GM18517 (cell line): Measurements from ENCODE around the gene NET1.

Experiments used
- ATAC-seq: cut with Tn5 transposase; IDR thresholded peaks from one replicate; pipeline ENCODE4 v1.9.1; 2021; ENCODE audit warnings: mild to moderate bottlenecking, moderate library complexity; ENCODE audit not compliant: unreplicated experiment

The NET1 gene

DNA sequence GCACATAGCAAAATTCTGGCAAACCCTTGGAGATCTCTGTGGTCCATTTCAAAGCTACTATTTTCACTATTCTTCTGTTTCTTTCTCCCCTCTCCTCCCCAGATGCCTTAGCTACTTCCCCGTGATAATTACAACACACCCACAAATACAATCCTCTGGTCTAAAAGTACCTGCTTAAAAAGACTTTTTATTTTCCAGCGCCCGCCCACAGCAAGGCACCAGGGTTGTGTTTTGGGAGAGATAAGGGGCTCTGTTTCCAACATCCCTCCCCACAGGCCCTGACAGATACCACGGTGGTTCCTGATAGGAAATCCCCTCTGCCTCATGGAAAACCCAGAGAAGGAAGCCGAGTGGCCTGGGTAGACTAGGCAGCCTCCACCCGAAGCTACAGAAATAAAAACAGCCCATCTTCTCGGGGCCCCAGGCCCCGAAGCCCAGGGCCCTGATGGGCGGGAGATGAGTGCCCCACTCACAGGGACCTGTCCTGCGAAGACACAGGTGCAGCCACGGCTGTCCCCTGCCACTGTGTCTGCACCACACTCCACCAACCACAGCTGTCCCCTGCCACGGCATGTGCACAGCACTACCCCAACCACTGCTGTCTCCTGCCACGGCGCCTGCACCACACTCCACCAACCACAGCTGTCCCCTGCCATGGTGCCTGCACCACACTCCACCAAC, 67.3 kb downstream of the NET1 start:
- no peak for ATAC-seq

DNA sequence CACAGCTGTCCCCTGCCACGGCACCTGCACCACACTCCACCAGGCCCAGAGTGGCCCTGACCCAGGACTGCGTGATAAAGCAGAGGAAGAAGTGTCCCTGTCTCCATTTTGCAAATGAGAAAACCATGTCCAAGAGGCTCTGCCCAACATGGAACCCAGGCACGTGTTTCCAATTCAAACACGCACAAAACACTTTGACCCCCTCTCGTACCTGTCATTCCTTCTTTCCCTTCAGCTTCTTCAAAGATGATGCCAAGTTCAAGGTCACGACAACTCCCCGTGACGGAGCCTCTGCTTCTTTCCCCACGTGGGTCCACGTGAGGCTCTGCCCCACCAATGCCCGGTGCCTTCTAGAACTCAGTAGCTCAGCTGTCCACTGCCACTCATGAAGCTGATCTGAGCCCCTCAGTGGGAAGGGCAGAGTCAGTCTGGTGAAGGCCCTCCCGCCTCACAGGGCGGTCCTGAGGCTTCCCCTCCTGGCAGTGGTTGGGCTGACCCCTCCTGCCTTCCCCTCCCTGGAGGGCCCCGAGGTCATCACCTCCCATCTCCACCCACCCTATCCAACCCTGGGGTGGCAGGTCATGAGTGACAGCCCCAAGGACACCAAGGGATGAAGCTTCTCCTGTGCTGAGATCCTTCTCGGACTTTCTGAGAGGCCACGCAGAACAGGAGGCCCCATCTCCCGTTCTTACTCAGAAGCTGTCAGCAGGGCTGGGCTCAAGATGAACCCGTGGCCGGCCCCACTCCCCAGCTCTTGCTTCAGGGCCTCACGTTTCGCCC, 68.0 kb downstream of the NET1 start:
- no peak for ATAC-seq

DNA sequence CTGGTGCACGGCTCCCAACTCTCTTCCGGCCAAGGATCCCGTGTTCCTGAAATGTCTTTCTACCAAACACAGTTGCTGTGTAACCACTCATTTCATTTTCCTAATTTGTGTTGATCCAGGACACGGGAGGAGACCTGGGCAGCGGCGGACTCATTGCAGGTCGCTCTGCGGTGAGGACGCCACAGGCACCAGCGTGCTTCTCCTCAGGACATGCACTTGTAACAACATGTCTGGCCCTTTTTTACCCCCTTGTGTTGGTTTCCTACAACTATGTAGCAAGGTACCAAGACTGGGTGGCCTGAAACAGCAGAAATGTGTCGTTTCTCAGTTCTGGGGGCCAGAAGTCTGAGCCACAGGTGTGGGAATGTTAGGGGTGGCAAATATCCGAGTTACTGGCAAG, 68.8 kb downstream of the NET1 start:
- ATAC-seq = no peak

DNA sequence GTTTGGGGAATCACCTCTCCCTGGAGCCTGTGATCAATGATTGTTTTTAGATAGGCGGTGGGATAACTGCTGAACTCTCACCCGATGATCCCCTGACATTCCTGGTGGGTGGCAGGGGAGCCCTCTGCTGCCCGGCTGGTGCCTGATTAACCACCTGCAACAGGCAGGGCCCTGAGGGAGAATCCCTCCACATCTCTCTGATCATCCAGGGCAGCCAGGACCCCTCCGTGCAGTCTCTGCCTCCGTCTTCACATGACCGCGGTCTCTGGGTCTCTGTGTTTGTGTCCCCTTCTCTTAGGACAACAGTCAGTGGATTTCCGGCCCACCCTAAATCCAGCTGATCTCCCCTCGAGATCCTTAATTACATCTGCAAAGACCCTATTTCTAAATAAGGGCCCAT, 69.7 kb downstream of the NET1 start:
- no peak for ATAC-seq

DNA sequence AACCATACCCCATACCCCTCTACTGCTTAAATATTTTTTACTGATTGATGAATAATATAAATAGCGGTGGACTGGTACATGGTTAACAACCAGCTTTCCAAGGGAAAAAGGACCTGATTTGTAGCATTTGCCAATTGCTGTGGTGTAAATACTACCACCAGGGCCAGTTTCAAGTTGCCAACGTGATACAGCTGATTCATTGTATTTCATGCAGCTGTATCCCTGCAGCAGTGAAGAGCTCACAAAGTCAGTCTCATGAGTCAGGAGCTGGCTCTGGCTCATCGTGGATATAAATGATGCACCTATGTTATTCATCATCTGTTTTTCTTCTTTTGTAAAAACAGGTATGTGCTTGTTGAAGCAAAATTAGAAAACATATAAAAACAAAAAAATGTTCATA, 71.8 kb downstream of the NET1 start:
- no peak for ATAC-seq

DNA sequence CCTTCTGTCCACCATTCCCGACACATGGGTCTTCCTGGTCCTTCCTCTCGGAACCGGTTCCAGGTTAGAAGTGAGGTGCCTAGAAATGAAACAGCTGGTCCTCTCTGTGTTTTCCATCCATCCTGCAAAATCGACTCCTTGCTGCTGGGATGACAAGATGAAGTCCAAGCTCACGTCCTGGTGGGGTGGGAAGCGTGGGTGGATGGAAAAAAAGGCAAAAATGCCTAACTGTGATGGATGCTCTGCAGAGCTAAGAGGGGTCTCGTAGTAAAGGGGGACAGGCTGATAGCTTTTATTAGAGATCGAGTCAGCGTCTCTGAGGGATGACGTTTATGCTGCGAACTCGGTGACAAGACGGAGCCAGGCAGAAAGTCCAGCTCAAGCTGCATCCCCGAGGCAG, 72.9 kb downstream of the NET1 start:
- no peak for ATAC-seq

DNA sequence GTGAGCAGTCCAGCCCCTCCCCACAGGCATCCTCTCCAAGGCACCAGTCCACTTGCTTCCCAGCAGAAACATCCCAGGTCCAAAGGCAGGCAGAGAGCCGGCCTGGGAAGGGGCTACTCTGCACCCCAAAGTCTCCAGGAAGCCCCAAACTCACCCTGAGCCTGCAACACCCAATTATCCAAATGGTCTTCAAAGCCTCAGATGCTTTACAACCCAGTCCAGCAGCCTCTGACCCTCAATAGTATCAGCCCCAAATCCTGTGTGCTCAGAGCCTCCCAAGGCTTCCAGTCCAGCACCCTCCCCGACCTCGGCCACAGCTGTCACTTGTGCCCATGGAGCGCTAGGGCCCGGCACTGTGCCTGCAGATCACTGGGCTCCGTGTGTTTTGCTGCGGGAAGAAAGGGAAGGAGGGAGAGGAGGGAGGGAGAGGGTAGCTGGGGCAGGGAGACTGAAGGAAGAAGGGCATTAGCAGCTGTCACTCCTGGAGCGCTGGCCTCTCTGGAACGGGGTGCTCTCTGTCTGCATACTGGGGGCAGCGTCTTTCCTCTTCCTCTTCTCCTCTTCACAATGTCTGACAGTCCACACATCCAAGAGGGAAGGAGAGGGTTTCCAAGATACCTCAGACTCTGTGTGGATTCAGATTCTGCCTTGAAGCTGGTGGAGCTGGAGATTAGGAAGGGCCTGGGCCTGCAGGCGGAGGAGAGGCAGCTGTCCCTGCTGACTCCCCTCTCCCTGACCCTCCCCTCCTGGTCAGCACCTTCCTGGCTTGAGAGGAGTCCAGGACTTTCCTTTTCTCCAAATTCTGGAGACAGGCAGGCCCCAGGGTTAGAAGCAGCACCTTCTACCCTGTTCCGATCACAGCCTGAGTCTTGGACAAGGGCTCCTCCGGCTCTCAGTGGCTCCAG, 73.8 kb downstream of the NET1 start:
- ATAC-seq = no peak

DNA sequence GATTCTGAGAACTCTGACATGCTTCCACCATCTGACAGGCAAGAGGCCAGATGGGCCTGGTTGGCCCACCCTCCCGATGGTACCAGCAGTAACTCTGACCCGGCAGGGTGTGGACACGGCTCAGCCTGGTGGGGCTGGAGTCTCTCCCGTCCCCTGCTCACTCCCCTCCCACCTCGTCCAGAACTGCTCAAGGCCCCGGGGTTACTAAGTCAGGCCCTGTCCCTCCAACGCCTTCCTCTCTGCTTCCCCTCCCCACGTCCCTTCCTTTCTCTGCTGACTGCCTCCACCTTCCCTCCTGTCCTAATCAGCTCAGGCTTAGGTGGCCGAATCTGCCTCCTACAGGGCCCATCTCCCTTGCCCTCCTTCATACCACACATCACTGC, 74.5 kb downstream of the NET1 start:
- no peak for ATAC-seq

DNA sequence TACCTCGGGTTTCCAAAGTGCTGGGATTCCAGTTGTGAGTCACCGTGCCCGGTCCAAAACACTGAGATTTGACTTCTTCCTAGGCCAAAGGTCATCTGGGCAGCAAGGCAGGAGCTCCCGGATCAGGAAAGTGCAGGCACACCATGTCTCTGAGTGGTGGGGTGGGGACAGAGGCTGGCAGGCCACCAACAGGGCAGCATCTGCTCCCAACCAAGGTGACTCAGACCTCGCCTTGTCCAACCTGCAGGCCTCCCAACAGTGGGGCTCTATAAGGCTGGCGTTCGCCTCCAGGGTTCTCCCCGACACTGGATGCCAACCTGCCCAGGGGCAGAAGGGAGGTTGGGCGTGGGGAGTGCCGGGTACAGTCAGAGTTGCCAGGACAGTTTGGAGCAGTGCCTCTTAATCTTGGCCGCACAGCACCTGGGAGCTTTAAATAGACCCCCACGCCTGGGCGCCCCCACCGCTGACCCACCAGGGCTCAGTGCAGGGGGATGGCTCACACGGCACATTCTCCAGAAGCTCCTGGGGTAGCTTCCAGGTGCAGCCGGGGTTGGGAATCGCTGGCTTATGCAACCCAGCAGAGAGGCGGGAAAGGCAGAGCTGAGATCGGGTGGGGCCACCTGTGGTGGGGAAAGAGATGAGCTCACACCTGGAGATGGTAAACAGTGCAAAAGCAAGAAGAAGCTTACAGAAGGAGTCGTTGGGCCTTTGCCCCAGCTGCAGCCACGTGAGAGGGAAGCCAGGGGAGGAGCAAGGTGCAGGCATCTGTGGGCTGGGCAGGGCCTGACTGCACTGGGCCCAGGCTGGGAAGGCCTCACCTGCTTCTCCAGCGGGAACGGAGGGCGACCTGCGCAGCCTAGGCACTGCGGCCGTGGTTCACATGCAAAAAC, 76.2 kb downstream of the NET1 start:
- ATAC-seq = no peak

DNA sequence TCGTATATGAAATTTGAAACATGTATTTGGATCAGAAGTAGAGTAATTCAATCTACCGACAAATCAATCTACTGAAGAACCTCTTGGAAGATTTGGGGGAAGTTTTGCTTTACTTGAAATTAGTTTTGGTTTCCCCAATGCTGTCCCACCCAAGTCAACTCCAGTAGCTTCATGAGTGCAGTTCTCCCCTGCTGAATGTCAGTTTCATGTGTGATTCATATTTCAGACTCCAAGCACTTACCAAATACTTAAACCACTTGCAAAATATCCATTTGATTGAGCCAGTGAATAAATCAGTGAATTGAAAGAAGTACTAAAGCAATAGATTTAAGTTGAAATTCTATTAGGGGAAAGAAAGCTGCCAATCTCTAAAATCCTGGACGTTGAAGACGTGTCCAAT, 77.7 kb downstream of the NET1 start:
- no peak for ATAC-seq

DNA sequence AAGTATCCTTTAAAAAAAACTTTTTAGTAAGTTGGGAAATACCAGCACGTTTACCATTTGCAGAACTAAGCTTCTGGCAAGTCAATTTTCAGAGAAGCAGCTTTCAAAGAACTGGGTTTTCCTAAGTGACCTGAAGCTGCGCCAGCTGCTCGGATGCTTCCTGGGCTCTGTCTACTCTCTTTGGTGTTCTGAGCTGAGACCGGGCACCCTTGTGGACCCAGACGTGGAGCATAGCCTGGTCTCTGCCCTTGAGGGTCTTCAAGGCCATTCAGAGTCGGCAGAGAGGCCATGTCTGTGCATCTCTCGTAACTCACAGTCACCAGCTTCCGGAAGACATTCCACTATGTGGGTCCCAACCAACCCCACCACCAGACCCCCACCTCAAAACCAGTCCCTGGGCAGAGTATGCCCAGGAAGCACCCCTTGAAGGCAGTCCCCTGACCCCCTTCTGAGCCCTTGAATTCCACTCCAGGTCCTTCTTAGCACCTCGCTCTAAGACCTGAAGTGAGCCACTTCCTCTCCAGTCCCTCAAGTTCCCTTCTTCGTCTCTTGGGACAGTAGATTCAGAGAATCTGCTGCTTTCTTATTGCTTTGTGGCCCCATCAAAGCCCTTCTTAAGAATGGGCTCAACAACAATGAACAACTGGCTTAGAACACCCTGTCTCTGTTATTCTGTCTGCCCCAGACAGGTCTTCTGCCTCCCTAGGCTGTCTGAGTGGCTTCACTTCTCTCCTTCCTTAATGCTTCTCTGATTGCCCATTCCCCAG, 78.5 kb downstream of the NET1 start:
- ATAC-seq = no peak

DNA sequence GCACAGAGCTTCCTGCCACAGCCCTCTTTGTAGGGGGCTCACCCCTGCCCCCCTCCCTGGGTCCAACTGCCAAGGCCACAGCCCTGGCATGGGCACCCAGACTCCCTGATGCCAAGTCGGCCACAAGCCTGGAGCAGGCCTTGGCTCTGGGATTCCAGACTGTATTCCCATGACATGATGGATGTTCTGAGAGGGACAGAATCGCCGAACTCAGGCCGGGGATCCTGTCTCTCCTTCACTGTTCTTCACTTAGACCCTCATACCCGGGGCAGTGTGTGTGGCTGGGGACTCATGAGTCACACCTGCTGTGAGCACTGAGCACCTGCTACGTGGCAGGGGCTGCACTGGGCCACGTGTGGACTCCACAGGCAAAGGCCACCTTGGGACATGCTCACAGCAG, 79.1 kb downstream of the NET1 start:
- ATAC-seq = no peak

DNA sequence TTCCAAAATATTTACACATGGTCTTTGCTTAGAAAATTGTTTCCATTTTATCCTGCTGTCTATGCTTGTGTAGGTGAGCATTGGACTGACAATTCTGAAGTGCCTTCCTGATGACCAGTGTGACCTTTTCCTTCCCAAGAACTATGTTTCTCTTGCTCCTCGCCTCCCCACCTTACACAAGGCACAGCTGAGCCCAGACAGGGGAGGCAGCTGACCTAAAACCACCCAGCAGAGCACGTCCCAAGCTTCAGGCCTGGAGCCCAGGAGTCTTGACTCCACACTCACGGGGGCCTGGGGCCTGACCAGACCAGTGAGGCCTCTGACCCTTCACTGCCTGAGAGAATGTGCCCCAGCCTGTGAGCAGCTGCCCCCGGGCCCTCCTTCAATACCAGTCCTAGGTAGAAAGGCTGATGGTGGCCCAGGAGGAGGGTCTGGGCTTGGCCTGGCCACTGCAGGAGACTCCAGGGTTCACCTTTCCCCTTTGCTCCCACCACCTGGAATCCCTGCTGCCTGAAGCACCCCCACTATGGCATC, 80.0 kb downstream of the NET1 start:
- ATAC-seq = no peak

DNA sequence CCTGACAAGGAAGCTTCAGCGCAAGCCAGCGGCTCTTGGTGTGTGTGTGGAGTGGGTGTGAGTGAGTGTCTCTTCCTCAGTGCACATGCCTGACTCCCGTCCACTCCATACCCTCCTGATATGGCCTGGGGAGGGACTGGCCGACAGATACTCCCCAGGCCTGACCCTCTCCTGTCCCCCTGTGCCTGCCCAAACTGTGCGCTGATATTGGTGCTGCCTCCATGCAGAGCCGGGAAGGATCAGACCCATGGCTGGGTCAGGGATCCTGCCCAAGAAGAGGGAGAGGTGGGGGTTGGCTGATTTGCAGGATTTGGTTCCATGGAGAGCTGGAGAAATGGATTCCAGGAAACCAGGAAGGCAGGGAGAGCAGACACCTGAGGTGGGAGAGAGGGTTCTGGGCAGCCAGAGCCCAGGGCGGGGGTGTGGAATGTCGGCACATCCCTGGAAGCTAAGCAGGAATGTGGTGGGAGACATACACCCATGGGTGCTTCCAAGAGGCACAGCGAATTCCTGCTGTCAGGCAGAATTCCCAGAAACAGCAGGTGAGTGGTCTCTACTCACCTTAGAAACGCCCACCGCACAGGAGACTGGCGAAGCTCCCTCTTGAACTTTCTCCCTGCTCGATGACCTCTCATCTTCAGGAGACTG, 80.7 kb downstream of the NET1 start:
- no peak for ATAC-seq

DNA sequence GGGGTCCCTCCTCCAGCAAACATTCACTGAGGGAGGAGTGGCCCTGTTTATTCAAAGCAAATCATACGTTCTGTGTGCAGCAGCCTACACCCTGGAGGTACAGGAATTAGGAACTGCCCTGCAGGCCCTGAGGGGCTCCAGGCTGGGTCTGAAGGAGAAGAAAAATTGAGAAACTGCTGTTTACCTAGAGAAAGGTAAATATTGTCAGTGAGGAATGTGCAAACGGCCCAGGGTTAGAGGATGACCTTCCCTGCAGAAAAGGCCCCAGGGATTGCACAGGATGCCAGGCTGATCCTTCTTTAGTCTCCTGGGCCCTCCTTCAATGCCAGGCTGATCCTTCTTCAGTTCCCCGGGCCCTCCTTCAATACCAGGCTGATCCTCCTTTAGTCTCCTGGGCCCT, 81.3 kb downstream of the NET1 start:
- no peak for ATAC-seq

DNA sequence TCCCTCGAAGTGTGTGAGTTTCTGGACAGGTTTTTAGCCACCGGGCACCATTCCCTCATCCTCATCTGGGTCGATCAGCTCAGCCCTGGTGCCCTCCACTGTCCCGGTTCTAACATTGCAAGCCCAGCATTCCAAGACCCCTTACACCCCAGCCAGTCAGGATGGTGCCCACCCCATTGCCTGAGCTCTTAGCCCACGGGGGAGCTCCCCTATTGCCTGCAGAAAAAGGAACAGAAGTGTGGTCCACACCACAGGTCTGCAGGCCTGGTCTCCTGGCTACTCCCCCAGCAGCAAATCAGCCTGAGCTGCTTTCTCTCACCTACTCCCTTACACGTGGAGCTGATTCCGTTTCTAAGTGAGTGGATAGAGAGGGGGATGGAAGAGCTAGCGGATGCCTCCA, 82.3 kb downstream of the NET1 start:
- ATAC-seq = no peak

DNA sequence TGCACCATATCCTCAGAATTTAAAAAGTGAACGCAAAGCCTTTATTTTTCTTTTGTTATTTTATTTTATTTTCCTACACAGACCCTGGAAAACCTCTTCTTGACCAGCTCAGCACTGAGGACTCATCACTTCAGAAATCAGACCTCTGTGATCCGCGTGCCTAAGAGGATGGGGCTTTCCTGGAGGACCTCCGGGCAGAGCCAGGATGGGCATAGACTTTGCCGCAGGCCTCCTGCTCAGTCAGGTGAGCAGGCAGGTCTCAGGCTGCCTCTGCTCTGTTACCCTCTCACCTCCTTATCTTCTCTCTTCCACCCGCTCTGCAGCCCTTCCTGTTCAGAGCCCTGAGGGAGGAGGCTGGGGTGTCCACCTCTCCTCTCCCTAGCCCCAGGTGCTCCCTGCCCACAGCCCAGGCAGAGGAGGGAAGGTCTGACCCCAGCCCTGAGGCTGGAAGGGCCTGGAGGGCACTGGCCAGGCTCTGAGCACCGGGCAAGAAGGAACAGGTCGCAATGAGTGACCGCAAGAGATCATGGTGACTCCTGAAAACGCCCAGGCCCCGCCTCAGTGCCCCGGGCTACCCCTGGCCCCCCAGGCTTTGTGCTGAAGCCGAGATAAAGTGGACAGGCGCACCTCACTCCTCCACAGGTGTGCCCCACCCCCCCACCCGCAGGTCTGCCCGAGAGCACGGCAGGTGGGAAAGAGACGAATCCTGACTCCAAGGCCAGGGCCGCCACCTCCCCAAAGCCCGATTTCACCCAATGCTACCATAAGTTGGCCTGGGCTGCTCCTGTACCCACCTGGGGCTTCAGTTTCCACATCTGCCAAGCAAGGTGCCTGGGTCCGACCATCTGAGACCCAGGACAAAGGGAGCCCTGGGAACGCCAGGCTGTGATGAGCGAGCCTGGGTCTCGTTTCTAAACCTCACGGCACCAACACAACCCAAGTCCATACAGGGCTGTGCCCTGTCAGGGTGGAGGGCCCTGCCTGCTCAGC, 84.2 kb downstream of the NET1 start:
- no peak for ATAC-seq

DNA sequence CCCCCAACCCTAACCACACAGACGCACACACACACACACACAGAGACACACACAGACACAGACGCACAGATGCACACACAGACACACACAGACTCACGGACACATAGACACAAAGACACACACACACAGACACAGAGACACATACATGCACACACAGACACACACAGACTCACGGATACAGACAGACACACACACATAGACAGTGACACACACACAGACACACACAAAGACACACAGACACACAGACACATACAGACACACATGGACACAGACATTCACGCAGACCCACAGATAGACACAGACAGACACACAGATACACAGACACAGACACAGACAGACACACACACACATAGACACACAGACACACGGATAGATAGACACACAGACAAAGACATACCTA, 84.9 kb downstream of the NET1 start:
- ATAC-seq = no peak
